Rectal smooth muscle tissue (tissue), 1 donor: Measurements from ENCODE around the gene TGM6.

Experiments used
- H3K27ac ChIP-seq: one replicate; pipeline ENCODE4 v1.7.0; 2013; ENCODE audit warnings: low read depth, low read length, inconsistent platforms
- H3K27me3 ChIP-seq: one replicate; pipeline ENCODE4 v1.7.0; 2013; ENCODE audit warnings: low read length; ENCODE audit not compliant: control insufficient read depth, insufficient read depth
- H3K36me3 ChIP-seq: one replicate; pipeline ENCODE4 v1.7.0; 2013; ENCODE audit warnings: low read length; ENCODE audit not compliant: control insufficient read depth, insufficient read depth
- H3K4me1 ChIP-seq: one replicate; pipeline ENCODE4 v1.7.0; 2013; ENCODE audit warnings: low read length; ENCODE audit not compliant: control insufficient read depth, insufficient read depth
- H3K4me3 ChIP-seq: one replicate; pipeline ENCODE4 v1.7.0; 2013; ENCODE audit warnings: low read length
- H3K9ac ChIP-seq: one replicate; pipeline ENCODE4 v1.7.0; 2013; ENCODE audit warnings: low read length

TGM6 gene

DNA sequence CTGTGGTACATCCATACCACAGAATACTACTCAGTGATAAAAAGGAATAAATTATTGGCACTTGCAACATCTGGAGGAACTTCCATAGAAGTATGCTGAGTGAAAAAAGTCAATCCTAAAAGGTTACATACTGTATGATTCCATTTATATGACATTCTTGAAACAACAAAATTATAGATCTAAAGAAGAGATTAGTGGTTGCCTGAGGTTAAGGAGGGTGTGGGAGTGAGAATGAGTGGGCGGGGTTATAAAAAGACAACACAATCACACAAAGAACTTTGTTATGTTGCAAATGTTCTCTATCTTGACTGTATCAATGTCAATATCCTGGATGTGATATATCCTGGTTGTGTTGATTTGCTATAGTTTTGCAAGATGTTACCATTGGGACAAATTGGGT, 68.7 kb downstream of the TGM6 start:
- Histone ChIP-seq H3K4me1 (no peaks in the 10 kb centered on the region), H3K27ac (no peak overlapping the region), H3K9ac (no peak overlapping the region), H3K36me3 (no peaks in the 10 kb centered on the region), H3K4me3 (no peak overlapping the region), H3K27me3 (no peaks in the 10 kb centered on the region)

DNA sequence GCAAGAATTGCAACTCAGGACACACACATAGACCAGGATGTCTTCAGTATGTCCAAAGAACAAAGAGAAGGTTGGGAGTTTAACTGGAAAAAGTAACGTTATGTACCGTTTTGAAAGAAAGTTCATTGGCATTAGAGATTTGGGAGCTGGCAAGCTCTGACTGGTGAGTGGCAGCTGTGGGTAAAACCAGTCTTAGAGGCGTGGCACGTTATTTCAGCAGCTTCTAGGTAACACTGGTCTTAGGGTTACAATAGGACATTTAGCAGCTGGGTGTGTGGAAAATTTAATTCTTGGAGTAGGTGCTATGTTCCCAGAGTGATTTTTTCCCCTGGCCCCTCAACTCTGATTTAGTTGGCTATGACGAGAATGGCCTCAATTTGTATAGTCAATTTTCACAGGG, 70.7 kb downstream of the TGM6 start:
- Histone ChIP-seq H3K9ac (no peak overlapping the region), H3K36me3 (no peaks in the 10 kb centered on the region), H3K27me3 (no peaks in the 10 kb centered on the region), H3K4me1 (no peaks in the 10 kb centered on the region), H3K27ac (no peak overlapping the region), H3K4me3 (no peak overlapping the region)

DNA sequence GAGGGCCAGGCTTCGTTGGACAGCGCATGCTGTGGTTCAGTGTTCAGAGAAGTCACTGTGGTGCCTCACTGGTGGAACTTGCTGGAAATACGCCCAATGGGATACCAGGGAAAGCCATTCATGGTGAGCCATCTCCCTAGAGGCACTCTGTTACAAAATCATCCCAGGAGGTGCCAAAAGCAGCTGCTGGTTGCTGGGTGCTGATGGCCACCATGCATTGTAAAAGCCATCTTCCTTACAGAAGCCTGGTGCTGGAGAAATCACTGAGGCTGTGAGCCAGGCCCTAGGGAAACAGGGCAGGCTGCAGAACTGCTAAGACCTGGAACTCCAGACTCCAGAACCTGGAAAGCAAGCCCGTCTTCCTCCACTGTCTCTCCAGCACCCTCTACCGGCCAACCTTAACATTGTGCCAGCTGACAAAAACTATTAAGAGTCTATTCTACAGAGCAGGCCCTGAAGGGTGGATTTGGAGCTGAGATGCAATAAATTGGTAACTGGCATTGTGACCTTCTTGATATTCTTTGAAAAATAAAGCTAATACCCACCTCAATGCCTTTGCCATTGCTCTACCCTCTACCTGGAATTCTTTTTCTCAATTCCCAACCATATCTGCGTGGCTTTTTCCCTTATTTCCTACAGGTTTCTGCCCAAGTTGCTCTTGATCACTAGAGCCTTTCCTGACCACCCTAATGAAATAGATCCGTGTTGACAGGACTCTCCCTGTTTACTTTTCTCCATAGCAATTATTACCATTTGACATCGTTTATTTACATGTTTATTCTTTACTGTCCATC, 71.4 kb downstream of the TGM6 start:
- Histone ChIP-seq H3K4me1 (no peaks in the 10 kb centered on the region), H3K9ac (no peak overlapping the region), H3K27ac (no peak overlapping the region), H3K4me3 (no peak overlapping the region), H3K36me3 (no peaks in the 10 kb centered on the region), H3K27me3 (no peaks in the 10 kb centered on the region)

DNA sequence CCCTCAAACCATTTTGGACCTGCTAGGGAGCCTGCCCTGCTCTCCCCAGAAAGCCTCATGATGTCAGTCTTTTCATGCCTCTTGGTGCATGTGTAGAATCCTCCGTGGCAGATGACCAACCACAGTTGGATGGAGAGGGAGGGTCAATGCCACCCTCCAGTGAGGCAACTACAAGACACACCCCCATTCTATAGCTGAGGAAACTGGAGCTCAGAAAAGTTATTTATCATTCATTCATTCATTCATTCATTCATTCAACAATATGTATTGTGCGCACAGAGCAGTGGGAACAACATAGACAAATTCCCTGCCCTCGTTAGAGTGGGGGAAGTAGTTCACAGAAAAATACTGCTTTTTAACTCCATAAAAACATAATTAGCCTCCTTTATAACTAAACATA, 73.1 kb downstream of the TGM6 start:
- no peaks in the 10 kb centered on the region for H3K36me3 ChIP-seq
- H3K4me1 ChIP-seq: no peaks in the 10 kb centered on the region
- H3K27me3 ChIP-seq: no peaks in the 10 kb centered on the region
- no peak overlapping the region for H3K4me3 ChIP-seq
- no peak overlapping the region for H3K27ac ChIP-seq
- H3K9ac ChIP-seq: no peak overlapping the region

DNA sequence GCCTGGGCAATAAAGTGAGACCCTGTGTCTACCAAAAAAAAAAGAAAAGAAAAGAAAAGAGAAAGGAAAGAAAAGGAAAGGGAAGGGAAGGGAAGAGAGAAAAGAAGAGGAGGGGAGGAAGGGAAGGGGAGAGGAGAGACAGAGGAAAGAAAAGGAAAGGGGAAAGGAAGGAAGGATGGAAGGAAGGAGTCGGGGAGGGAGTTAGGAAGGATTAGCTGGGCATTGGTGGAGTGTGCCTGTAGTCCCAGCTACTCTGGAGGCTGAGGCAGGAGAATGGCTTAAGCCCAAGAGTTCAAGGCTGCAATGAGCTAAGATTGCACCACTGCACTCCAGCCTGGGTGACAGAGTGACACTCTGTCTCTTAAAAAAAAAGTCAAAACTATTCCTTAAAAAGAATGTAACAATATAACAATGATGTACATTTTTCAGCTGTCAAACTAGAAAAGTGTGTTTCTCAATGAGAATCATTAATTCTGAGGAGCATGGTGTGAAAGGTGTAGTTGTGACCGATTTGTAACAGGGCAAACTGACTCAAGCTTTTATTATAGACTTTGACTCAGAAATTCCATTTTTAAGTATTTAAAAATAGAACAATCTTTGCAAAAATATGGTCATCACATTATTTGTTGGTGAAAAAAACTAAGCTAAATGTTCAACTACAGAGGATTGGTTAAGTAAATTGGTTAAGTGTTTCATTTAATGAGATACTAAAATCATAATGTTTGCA, 75.2 kb downstream of the TGM6 start:
- no peak overlapping the region for H3K27ac ChIP-seq
- H3K9ac ChIP-seq: no peak overlapping the region
- H3K27me3 ChIP-seq: no peaks in the 10 kb centered on the region
- H3K36me3 ChIP-seq: peaks cover 4% of the 10 kb centered on the region
- H3K4me3 ChIP-seq: no peak overlapping the region
- H3K4me1 ChIP-seq: no peaks in the 10 kb centered on the region

DNA sequence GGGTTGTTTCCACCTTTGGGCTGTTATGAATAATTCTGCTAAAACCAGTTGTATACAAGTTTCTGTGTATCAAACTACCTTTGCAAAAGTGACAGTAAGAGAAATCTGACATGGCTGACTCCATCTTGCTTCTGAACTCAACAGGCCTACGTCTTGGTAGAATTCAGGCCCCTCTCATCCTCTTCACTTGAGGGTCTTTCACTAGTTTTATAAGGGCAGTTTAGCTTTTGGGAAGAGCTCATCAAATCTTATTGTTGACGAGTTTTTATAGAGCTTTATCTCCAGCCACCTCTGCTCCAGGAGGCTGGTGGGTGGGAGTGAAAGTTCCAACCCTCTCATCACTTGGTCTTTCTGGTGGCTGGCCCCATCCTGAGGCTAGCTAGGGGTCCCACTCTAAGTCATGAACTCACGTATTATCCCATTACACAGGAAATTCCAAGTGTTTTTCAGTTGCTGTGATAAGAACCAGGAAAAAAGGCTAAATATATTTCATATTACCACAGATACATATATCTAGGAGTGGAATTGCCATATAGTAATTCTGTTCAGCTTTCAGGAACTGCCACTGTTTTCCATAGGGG, 78.3 kb downstream of the TGM6 start:
- Histone ChIP-seq H3K27ac (no peak overlapping the region), H3K4me1 (no peaks in the 10 kb centered on the region), H3K4me3 (no peak overlapping the region), H3K27me3 (no peaks in the 10 kb centered on the region), H3K36me3 (peaks cover 22% of the 10 kb centered on the region), H3K9ac (no peak overlapping the region)

DNA sequence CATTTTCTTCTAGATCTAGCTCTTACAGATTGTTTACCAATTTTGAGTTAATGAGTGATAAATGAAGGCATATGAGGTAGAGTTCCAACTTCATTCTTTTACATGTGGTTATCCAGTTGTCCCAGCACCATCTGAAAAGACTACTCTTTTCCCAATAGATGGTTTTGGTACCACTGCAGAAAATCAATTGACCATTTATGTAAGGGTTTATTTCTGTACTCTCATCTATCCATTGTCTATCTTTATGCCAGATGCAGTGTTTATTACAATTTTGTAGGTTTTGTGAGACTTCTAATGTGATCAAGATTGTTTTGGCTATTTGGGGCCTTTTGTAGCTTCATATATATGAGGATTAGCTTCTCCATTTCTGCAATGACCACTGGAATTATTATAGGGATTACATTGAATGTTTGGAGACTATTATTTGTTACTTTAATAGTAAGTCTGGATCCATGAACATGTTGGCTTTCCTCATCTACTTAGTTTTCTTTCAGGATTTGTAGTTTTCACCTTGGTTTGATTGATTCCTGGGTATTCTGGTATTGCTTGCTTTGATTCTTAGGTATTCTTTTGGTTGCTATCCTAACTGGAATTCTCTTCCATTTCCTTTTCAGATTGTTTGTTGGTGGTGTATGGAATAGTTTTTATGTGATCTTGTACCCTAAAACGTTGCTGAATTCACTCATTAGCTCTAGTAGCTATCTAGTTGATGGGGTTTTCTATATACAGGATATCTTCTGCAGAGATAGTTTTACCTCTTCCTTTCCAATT, 79.5 kb downstream of the TGM6 start:
- H3K9ac ChIP-seq: no peak overlapping the region
- no peaks in the 10 kb centered on the region for H3K4me1 ChIP-seq
- no peaks in the 10 kb centered on the region for H3K27me3 ChIP-seq
- H3K4me3 ChIP-seq: no peak overlapping the region
- H3K27ac ChIP-seq: no peak overlapping the region
- peaks cover 24% of the 10 kb centered on the region for H3K36me3 ChIP-seq

DNA sequence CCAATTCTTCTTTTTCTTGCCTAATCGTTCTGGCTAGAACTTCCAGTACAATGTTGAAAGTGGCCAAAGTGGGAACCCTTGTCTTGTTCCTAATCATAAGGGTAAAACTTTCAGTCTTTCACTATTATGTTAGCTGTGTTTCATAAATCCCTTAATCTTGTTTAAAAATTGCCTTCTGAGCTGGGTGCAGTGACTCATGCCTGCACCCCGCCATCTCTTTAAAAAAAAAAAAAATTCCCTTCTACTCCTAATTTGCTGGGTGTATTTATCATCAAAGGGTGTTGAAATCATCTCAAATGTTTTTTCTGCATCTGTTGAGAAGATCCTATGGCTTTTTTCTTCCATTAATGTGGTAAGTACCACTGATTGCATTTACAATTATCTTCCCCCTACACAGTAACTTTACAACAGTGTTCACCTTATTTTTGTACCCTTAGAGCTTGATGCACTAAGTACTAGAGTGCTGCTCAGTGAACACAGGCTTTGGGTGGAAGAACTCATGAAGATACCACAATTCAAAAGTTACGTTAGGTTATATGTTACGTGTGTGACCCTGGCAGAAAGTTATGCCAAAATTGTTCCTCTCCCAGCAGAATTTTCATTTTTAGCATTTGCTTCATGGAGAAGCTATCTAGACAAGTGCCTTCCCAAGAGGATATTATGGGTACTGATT, 80.2 kb downstream of the TGM6 start:
- Histone ChIP-seq H3K9ac (no peak overlapping the region), H3K4me1 (no peaks in the 10 kb centered on the region), H3K27me3 (no peaks in the 10 kb centered on the region), H3K27ac (no peak overlapping the region), H3K4me3 (no peak overlapping the region), H3K36me3 (peaks cover 30% of the 10 kb centered on the region)

DNA sequence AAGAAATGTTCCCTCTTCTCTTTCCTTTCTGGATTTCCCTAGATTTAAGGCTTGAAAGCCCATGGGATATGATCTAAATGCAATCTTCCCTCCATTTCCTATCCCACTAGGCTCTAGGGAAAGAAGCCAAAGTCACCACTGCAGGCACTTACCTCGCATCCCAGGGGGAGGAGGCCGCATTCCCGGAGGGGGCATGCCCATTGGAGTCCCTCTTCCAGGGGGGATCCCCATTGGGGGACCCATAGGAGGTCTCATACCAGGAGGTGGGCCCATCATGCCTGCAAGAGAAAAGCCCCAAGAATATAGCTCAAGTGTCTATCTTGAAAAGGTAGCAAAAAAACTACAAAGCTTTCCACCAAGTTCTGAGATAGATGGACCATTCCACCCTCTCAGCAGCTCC, 81.8 kb downstream of the TGM6 start:
- Histone ChIP-seq H3K4me1 (no peaks in the 10 kb centered on the region), H3K36me3 (peaks cover 38% of the 10 kb centered on the region), H3K27me3 (no peaks in the 10 kb centered on the region), H3K4me3 (no peak overlapping the region), H3K9ac (no peak overlapping the region), H3K27ac (no peak overlapping the region)

DNA sequence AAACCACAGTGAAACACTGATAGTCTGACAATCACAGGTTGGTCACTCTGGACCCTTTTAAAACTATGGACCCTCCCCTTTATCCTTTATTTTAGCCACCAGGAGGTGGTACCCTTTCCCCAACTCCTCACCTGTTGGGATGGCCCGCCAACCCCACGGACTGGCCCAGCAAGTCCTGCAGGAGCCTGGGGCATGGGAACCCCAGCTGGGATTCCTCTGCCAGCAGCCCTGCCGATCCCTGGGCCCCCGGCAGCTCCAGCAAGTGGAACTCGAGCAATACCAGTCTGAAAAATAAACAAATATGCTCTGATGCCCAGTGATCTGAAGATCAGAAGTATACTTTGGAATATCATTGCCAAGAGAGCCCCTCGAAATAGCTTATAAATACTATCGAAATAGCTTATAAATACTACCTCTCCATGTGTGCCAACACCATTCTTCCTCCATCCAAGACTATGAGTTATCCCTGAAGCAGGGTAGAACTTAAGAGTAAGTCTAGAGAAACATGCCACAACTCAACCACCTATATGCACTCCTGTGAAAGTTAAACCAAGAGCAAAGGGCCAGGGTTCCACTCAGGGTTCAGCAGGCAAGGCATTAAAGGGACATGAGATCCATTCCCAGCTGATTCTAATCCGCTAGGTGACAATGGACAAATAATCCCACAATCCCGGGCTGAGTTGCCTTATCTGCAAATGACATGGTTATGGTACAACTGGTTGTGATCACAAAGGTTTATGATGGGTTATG, 83.1 kb downstream of the TGM6 start:
- H3K4me1 ChIP-seq: peaks cover under 1% of the 10 kb centered on the region
- no peaks in the 10 kb centered on the region for H3K27me3 ChIP-seq
- H3K27ac ChIP-seq: no peak overlapping the region
- H3K36me3 ChIP-seq: peaks cover 38% of the 10 kb centered on the region
- H3K4me3 ChIP-seq: no peak overlapping the region
- no peak overlapping the region for H3K9ac ChIP-seq

DNA sequence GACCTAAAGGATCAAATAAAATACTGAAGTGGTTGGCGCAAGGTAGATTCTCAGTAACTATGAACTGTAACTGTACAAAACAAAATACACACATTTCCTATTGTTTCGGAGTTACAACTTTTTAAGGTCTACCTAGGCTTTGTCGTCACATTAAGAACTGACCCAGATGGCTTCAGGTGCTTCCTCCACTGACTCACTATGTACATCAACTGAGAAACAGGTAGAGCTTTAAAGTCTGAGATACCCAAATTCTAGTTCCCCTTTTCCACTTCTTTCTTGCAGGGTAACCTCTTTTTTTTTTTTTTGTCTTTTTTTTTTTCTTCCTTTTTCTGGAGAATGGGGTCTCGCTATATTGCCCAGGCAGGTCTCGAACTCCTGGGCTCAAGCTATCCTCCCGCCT, 84.4 kb downstream of the TGM6 start:
- no peak overlapping the region for H3K9ac ChIP-seq
- peaks cover 10% of the 10 kb centered on the region for H3K4me1 ChIP-seq
- H3K4me3 ChIP-seq: no peak overlapping the region
- no peaks in the 10 kb centered on the region for H3K27me3 ChIP-seq
- peaks cover 33% of the 10 kb centered on the region for H3K36me3 ChIP-seq
- no peak overlapping the region for H3K27ac ChIP-seq
